ENCODE data around the gene SERPINB7. TPM values are rescaled to one million over a fixed set of nuclear protein-coding genes. Genes with fewer than 3 reads are reported as not detected.

The SERPINB7 gene
- total RNA-seq, 3 donors from 2014 or later (not counting 1 experiment from before 2014, with no cell fraction given), result not detected

DNA sequence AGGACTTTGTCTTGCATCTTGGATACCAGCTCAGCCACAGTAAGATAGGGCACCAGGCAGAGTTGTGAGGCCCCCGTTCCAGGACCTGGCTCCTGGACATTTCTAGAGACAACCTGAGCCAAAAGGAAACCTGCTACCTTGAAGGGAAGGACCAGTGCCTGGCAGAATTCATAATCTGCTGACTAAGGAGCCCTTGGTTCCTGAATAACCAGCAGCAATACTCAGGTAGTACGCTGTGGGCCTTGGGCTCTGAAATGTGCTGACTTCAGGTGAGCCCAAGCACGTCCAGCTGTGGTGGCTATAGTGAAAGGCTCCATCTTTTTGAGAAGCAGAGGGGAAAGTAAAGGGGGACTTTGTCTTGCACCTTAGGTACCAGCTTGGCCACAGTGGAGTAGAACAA, 44.0 kb upstream of the SERPINB7 start:
- 90% methylated on average over 3 of the region's 3 CpGs for WGBS (ENCODE audit: insufficient coverage)
- DNase-seq (no peak), ATAC-seq (no peak)
- no peaks in the 10 kb centered on the region for H3K36me3 Mint-ChIP-seq
- no peak overlapping the region for H3K27ac ChIP-seq (ENCODE audit: low read length)
- no peaks in the 10 kb centered on the region for H3K36me3 ChIP-seq (ENCODE audit: control insufficient read depth, insufficient read depth, low read length)
- H3K27me3 ChIP-seq (ENCODE audit: control insufficient read depth, insufficient read depth, low read length), result no peaks in the 10 kb centered on the region
- H3K4me3 ChIP-seq (ENCODE audit: low read length), result no peak overlapping the region
- intact Hi-C loops (cut with micrococcal nuclease), result no loop called here
- H3K4me1 Mint-ChIP-seq, result no peaks in the 10 kb centered on the region
- H3K9me3 Mint-ChIP-seq, result peaks cover 2% of the 10 kb centered on the region in 2 donors
- H3K4me3 Mint-ChIP-seq, result no peak overlapping the region
- TF ChIP-seq, protein P1, sequence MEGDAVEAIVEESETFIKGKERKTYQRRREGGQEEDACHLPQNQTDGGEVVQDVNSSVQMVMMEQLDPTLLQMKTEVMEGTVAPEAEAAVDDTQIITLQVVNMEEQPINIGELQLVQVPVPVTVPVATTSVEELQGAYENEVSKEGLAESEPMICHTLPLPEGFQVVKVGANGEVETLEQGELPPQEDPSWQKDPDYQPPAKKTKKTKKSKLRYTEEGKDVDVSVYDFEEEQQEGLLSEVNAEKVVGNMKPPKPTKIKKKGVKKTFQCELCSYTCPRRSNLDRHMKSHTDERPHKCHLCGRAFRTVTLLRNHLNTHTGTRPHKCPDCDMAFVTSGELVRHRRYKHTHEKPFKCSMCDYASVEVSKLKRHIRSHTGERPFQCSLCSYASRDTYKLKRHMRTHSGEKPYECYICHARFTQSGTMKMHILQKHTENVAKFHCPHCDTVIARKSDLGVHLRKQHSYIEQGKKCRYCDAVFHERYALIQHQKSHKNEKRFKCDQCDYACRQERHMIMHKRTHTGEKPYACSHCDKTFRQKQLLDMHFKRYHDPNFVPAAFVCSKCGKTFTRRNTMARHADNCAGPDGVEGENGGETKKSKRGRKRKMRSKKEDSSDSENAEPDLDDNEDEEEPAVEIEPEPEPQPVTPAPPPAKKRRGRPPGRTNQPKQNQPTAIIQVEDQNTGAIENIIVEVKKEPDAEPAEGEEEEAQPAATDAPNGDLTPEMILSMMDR (IDR thresholded peaks at IDR 0.05), result no peak
- no peaks in the 10 kb centered on the region for H3K9me3 ChIP-seq (ENCODE audit: control insufficient read depth, insufficient read depth, low read length)
- no peak overlapping the region for H3K27ac Mint-ChIP-seq
- H3K4me1 ChIP-seq (ENCODE audit: control insufficient read depth, insufficient read depth, low read length), result no peaks in the 10 kb centered on the region
- H3K27me3 Mint-ChIP-seq (ENCODE audit: low read depth in 2 of 2), result peaks cover 10 to 11% of the 10 kb centered on the region in 2 donors

DNA sequence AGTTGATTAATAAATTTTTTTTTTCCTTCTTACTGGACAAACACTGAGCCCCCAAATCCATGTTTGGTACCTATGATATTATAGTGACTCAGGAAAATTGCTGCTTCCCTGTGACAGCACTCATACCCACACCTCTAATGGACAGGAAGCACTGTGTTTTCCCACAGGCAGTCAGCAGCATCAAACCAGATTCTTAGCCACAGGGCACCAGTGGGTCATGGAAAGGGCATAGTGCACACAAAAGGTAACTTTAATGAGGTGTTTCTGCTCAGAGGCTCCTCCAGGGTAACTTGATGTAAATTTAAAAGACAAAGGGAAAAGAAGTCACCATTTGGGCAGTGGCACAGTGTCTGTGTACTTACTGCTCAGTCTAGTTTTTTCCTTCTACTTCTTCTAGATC, 38.3 kb upstream of the SERPINB7 start:
- Mint-ChIP-seq H3K4me3 (no peak overlapping the region), H3K9me3 (peaks cover 2 to 3% of the 10 kb centered on the region in 2 donors), H3K36me3 (no peaks in the 10 kb centered on the region), H3K4me1 (no peaks in the 10 kb centered on the region), H3K27me3 (ENCODE audit: low read depth in 2 of 2) (peaks cover 0 to 10% of the 10 kb centered on the region in 2 donors), H3K27ac (no peak overlapping the region)
- intact Hi-C loops (cut with micrococcal nuclease), result no loop called here
- Histone ChIP-seq H3K27ac (ENCODE audit: low read length) (no peak overlapping the region), H3K4me3 (ENCODE audit: low read length) (no peak overlapping the region), H3K36me3 (ENCODE audit: control insufficient read depth, insufficient read depth, low read length) (no peaks in the 10 kb centered on the region), H3K27me3 (ENCODE audit: control insufficient read depth, insufficient read depth, low read length) (no peaks in the 10 kb centered on the region), H3K9me3 (ENCODE audit: control insufficient read depth, insufficient read depth, low read length) (no peaks in the 10 kb centered on the region), H3K4me1 (ENCODE audit: control insufficient read depth, insufficient read depth, low read length) (no peaks in the 10 kb centered on the region)
- DNase-seq, result no peak
- ATAC-seq, result no peak
- TF ChIP-seq, protein P1 (IDR thresholded peaks at IDR 0.05), result no peak

DNA sequence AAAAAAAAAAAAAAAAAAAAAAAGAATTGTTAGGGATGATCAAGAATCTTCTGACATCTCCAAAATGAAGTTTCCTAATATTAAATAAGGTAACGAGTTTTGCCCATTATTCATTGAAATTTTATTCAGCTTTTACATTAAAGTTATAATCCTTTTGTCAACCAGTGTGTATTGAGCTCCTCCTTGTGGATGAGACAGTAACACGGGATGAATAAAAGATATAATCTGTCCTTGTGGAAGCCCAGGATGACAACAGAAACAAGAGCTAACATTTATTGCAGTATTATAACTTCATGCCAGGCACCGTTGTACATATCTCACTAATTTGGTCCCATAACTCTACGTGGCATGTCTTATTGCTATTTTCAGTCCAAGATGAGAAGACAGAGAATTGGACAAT, 33.4 kb upstream of the SERPINB7 start:
- H3K4me1 Mint-ChIP-seq, result no peaks in the 10 kb centered on the region
- H3K4me3 Mint-ChIP-seq, result no peak overlapping the region
- 63% methylated on average over 3 of the region's 4 CpGs for WGBS (ENCODE audit: insufficient coverage)

DNA sequence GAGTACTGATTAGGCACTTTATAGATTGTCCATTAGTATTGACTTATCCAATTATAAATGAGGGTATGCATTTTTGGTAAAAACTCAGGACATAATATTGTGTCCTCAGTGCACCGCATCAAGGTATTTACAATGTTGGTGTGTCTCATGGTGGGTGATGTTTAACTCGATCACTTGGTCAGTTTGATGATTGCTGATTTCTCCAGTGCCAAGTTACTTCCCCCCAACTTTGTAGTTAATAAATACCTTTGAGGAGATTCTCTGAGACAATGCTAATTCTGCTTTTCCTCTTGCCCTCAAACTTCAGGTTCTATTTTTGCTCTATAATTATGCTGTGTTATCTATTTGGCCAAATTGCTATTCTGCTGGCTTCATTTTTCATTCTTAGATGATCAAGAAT, 28.2 kb upstream of the SERPINB7 start:
- Histone ChIP-seq H3K27ac (ENCODE audit: low read length) (no peak overlapping the region), H3K4me1 (ENCODE audit: control insufficient read depth, insufficient read depth, low read length) (no peaks in the 10 kb centered on the region), H3K36me3 (ENCODE audit: control insufficient read depth, insufficient read depth, low read length) (no peaks in the 10 kb centered on the region), H3K4me3 (ENCODE audit: low read length) (no peak overlapping the region), H3K27me3 (ENCODE audit: control insufficient read depth, insufficient read depth, low read length) (no peaks in the 10 kb centered on the region), H3K9me3 (ENCODE audit: control insufficient read depth, insufficient read depth, low read length) (no peaks in the 10 kb centered on the region)
- WGBS (ENCODE audit: insufficient coverage), result 100% methylated on average over 1 of the region's 2 CpGs
- H3K27me3 Mint-ChIP-seq (ENCODE audit: low read depth in 2 of 2), result peaks cover 0 to 2% of the 10 kb centered on the region in 2 donors
- intact Hi-C loops (cut with micrococcal nuclease), result no loop called here
- H3K4me3 Mint-ChIP-seq, result no peak overlapping the region
- H3K9me3 Mint-ChIP-seq, result peaks cover 3 to 4% of the 10 kb centered on the region in 2 donors
- no peak for ATAC-seq
- TF ChIP-seq, protein P1 (IDR thresholded peaks at IDR 0.05), result no peak
- no peaks in the 10 kb centered on the region for H3K36me3 Mint-ChIP-seq
- H3K27ac Mint-ChIP-seq, result no peak overlapping the region
- no peak for DNase-seq
- no peaks in the 10 kb centered on the region for H3K4me1 Mint-ChIP-seq

More for the DNA sequence above, 33.4 kb upstream of the SERPINB7 start:
- no peaks in the 10 kb centered on the region for H3K9me3 ChIP-seq (ENCODE audit: control insufficient read depth, insufficient read depth, low read length)
- H3K4me3 ChIP-seq (ENCODE audit: low read length), result no peak overlapping the region
- DNase-seq, result no peak
- H3K9me3 Mint-ChIP-seq, result peaks cover 0 to 3% of the 10 kb centered on the region in 2 donors
- no peaks in the 10 kb centered on the region for H3K4me1 ChIP-seq (ENCODE audit: control insufficient read depth, insufficient read depth, low read length)
- ATAC-seq, result no peak
- H3K27ac Mint-ChIP-seq, result no peak overlapping the region
- H3K36me3 ChIP-seq (ENCODE audit: control insufficient read depth, insufficient read depth, low read length), result no peaks in the 10 kb centered on the region
- TF ChIP-seq, protein P1 (IDR thresholded peaks at IDR 0.05), result no peak
- H3K27ac ChIP-seq (ENCODE audit: low read length), result no peak overlapping the region
- H3K36me3 Mint-ChIP-seq, result no peaks in the 10 kb centered on the region
- peaks cover 0 to 6% of the 10 kb centered on the region in 2 donors for H3K27me3 Mint-ChIP-seq (ENCODE audit: low read depth in 2 of 2)
- no peaks in the 10 kb centered on the region for H3K27me3 ChIP-seq (ENCODE audit: control insufficient read depth, insufficient read depth, low read length)
- intact Hi-C loops (cut with micrococcal nuclease), result no loop called here
